T-helper 1 cell (primary cell): ENCODE results near the gene BRF1.
"Not testable (repeated sequence)": the region's sequence is repeated elsewhere in the genome, so short reads cannot be mapped to it uniquely, and the experiment has no call there.

ENCODE experiments used
- DNase-seq, 5 donors: peaks; one replicate each; pipeline ENCODE4 v3.0.0-alpha.2; 2012 to 2020

The BRF1 gene

GRCh38 chr14:105315941-105316576 is 15.3 kb upstream of the BRF1 start:
- no peak for DNase-seq

DNA sequence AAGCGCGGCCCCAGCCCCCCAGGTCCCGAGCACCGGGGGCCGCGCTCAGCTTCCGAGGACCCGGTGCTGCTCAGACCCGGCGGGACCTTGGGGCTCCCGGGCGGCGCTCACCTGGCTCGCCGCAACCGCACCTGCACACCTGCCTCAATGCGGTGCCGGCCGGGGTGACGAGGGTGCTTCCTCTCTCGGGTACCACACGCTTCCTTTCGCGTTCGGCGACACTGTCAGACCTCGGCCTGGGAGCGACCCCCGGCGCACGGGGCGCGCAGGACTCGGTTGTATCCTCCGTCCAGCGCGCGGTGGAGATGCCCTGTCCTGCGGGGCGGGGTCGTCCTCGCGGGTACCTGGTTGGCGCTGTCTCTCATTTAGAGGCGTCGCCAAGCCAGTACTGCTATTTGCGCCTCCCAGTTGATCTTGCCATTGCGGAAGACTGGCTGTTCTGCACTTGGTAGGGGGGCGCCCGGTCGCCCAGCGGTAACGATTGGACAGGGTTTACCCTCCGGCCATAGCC is 14.5 kb upstream of the BRF1 start:
- peak; percentile 37 to 62 (median 53) for DNase-seq

- peak; percentile 63 to 88 (median 67) for DNase-seq
These were observed 13.7 kb upstream of the BRF1 start, which contains the start of gene PACS2 for GRCh38 chr14:105314287-105315200. TSS of gene PACS2 (plus strand) at chr14:105314748. CDS start at chr14:105314919, 171 bp downstream.

GRCh38 chr14:105313381-105314286 is 12.8 kb upstream of the BRF1 start:
- DNase-seq: peak in 1 of 5 donors; percentile 28

- no peak for DNase-seq
These were observed 12.2 kb upstream of the BRF1 start for GRCh38 chr14:105312973-105313372.

DNA sequence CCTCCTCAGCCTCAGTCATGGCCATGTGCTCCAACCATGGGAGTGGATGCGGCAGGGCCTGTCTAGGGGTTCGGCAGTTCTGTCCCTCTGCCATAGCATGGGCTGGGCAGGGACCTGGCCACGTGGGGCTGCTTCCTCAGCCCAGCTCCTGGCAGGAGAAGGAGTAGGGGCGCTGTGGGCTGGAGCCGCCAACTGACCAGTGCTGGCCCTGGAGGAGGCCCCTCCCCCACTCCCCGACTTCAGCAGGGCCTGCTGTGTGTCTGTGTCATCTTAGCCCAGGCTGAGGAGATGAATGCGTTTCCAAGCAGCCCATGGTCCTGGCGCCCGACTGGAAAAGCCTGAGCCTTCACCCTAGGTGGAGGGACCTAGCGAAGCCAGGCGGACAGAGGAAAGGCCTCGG is 11.0 kb upstream of the BRF1 start:
- no peak for DNase-seq

GRCh38 chr14:105309371-105309770 is 8.6 kb upstream of the BRF1 start:
- DNase-seq: no peak

GRCh38 chr14:105307052-105307727 is 6.4 kb upstream of the BRF1 start:
- no peak for DNase-seq

DNA sequence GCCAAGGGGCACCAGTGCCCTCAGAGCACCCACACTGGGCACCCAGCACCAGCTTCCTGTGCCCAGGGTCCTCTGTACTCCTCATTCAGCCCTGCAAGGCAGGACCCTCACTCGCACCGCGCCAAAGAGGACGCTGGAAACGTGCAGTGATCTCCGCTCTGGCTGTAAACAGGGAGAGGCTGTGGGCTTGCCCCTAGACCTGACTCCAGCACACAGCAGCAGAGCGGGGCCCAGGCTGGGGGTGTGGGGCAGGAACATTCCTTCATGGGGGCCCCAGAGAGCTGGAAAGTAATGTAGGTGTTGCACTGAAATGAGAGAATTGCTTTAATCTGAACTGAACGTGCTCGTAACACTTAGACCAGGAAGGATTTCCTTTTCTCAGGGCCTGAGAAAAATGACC is 5.0 kb upstream of the BRF1 start:
- DNase-seq: no peak

DNA sequence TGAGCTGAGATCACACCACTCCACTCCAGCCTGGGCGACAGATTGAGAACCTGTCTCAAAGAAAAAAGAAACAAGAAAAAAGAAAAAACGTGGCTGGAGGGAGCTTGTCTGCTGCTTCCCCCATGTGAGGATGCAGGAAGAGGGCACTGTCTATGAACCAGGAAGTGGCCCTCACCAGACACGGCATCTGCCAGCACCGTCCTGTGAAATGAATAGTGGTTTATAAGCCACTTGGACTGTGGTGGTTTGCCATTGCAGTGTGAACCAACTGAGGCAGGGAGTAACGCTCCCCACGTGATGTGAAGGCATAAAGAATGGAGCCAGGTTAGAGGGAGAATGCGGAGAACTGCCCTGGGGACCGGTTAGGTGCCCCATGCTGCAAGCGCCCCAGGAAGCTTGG is 4.5 kb upstream of the BRF1 start:
- DNase-seq: peak in 1 of 5 donors; percentile 40

GRCh38 chr14:105304565-105304964 is 3.8 kb upstream of the BRF1 start:
- DNase-seq: no peak

DNA sequence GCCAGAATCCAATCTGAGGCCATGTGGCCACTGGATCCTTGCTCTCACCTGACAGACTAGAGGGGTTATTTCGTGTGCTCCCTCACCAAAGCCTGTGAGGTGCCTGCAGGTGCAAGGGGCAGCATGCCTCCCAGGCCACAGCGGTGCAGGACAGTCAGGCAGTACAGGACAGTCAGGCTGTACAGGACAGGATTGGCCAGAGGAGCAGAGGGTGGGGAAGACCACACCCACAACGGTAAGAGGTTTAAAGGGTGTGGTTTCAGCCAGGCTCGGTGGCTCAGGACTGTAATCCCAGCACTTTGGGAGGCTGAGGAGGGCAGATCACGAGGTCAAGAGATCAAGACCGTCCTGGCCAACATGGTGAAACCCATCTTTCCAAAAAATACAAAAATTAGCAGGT is 3.1 kb upstream of the BRF1 start:
- no peak for DNase-seq

GRCh38 chr14:105301915-105302249 is 1.1 kb upstream of the BRF1 start:
- not testable (repeated sequence) for DNase-seq

- peak; percentile 96 to 99 (median 98) for DNase-seq
These were observed 508 bp upstream of the BRF1 start for GRCh38 chr14:105301103-105301914.

- DNase-seq: peak in 2 of 5 donors; percentile 13 to 26
These were observed 903 bp downstream of the BRF1 start for GRCh38 chr14:105299654-105300541.

DNA sequence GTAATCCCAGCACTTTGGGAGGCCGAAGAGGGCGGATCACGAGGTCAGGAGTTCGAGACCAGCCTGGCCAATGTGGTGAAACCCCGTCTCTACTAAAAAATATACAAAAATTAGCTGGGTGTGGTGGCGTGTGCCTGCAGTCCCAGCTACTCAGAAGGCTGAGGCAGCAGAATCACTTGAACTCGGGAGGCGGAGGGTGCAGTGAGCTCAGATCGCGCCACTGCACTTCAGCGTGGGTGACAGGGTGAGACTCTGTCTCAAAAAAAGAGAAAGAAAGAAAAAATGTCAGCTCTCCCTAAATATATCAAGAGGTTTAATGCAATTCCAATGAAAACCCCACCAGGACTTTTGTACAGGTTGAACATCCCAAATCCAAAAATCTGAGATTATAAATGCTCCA is 3.5 kb downstream of the BRF1 start:
- DNase-seq: not testable (repeated sequence)

- peak in 4 of 5 donors; percentile 36 to 81 (median 52) for DNase-seq
These were observed 6.6 kb downstream of the BRF1 start for GRCh38 chr14:105294142-105294597.

- DNase-seq: peak in 1 of 5 donors; percentile 72
These were observed 7.7 kb downstream of the BRF1 start for GRCh38 chr14:105292826-105293711.
